T-cell (primary cell): ENCODE measurements around the gene TRIM65. TPM values are rescaled to one million over a fixed set of nuclear protein-coding genes. Genes with fewer than 3 reads are reported as not detected.

Experiments
- ATAC-seq, 4 experiments: fragments of 200-7000 bp in 3 of 4; fragments of 150-1000 bp in 1 of 4; cut with Tn5 transposase; replicated peaks in 1 of 4; 1 replicate in 3 of 4; 2 replicates in 1 of 4; pipeline ENCODE4 v1.10.0; 2021; ENCODE audit warnings: moderate library complexity in 3 of 4, mild to moderate bottlenecking in 2 of 4, moderate number of reproducible peaks in 1 of 4
- CTCF ChIA-PET, 2 donors: fragments of 300-600 bp; sonication (Branson Sonifier 250); formaldehyde crosslinking; loops; one replicate each; lab custom pipeline; 2022; ENCODE audit warnings: antibody characterized with exemption in 2 of 2; lab: Charles Lee
- POLR2A ChIA-PET, 2 donors: fragments of 300-600 bp; sonication (Branson Sonifier 250); formaldehyde crosslinking; loops; one replicate each; lab custom pipeline; 2022; ENCODE audit warnings: antibody characterized with exemption in 2 of 2; lab: Charles Lee
- DNase-seq, 35 experiments: peaks; one replicate each; pipeline versions ENCODE4 v3.0.0 to v3.0.0-alpha.2; 2013 to 2023
- H3K27ac ChIP-seq: one replicate; pipeline ENCODE4 v1.5.1; 2013; ENCODE audit warnings: low read length
- H3K27me3 ChIP-seq, 2 experiments: replicated peaks in 1 of 2; 1 replicate in 1 of 2; 2 replicates in 1 of 2; pipeline versions ENCODE4 v1.6.1 to v1.7.0; 2013; ENCODE audit warnings: low read length in 1 of 2, mixed read lengths in 1 of 2; ENCODE audit not compliant: control insufficient read depth in 2 of 2, insufficient read depth in 2 of 2; ENCODE audit errors: extremely low read depth in 1 of 2
- H3K36me3 ChIP-seq, 2 donors: 1 replicate in 1 of 2; 2 replicates in 1 of 2; pipeline versions ENCODE4 v1.6.1 to v1.7.0; 2013; ENCODE audit warnings: low read length in 1 of 2; ENCODE audit not compliant: control insufficient read depth in 2 of 2, insufficient read depth in 1 of 2; ENCODE audit errors: extremely low read depth in 1 of 2
- H3K4me1 ChIP-seq, 2 experiments: 1 replicate in 1 of 2; 2 replicates in 1 of 2; pipeline versions ENCODE4 v1.6.1 to v1.7.0; 2013; ENCODE audit warnings: low read length in 2 of 2, mixed read lengths in 1 of 2; ENCODE audit not compliant: insufficient read depth in 2 of 2, control insufficient read depth in 1 of 2; ENCODE audit errors: extremely low read depth in 1 of 2
- H3K4me3 ChIP-seq, 2 donors: 1 replicate in 1 of 2; 2 replicates in 1 of 2; pipeline versions ENCODE4 v1.5.1 to v1.7.0; 2013; ENCODE audit warnings: mild to moderate bottlenecking in 2 of 2, low read length in 1 of 2, moderate library complexity in 1 of 2; ENCODE audit not compliant: control insufficient read depth in 1 of 2; ENCODE audit errors: extremely low read depth in 1 of 2
- H3K9me3 ChIP-seq: 2 replicates; pipeline ENCODE4 v1.7.0; 2013
- H3K27ac Mint-ChIP-seq, 2 donors: one replicate each; pipeline ENCODE4 v1.8.0; 2020 to 2021; ENCODE audit warnings: mild to moderate bottlenecking in 2 of 2, mixed read lengths in 2 of 2
- H3K27me3 Mint-ChIP-seq, 2 donors: one replicate each; pipeline ENCODE4 v1.8.0; 2021 to 2022; ENCODE audit warnings: mixed read lengths in 2 of 2
- H3K36me3 Mint-ChIP-seq: one replicate; pipeline ENCODE4 v1.8.0; 2021; ENCODE audit warnings: mixed read lengths
- H3K4me1 Mint-ChIP-seq, 3 donors: one replicate each; pipeline ENCODE4 v1.8.0; 2020 to 2022; ENCODE audit warnings: mixed read lengths in 3 of 3, mild to moderate bottlenecking in 1 of 3
- H3K4me3 Mint-ChIP-seq, 3 donors: one replicate each; pipeline ENCODE4 v1.8.0; 2020 to 2022; ENCODE audit warnings: mild to moderate bottlenecking in 3 of 3, mixed read lengths in 3 of 3, moderate library complexity in 3 of 3
- H3K9me3 Mint-ChIP-seq, 3 donors: one replicate each; pipeline ENCODE4 v1.8.0; 2020 to 2022; ENCODE audit warnings: mixed read lengths in 3 of 3
- WGBS: methylation state at CpG from one replicate; pipeline ENCODE4 v1.1.5; 2013; ENCODE audit warnings: missing lambda C conversion rate; ENCODE audit not compliant: insufficient coverage; 5-methylcytosine and 5-hydroxymethylcytosine counted together
- total RNA-seq, 35 experiments: library from RNA in 6 of 35; stranded (reverse) in 6 of 35; fragments of 120-200 nt in 1 of 35; gene quantifications; one replicate each; pipeline versions ENCODE4 v1.2.1 to v1.2.4 and lab custom pipeline; 2013 to 2026

TRIM65 gene
- total RNA-seq, 5 donors from 2014 or later (not counting 1 experiment from before 2014, with no cell fraction given) = 22.1 to 52.2 (median 45.9) TPM

- Histone ChIP-seq H3K4me1 (peaks cover 10 to 44% of the 10 kb centered on the region in 2 experiments), H3K27ac (no peak overlapping the region), H3K27me3 (no peaks in the 10 kb centered on the region), H3K36me3 (peaks cover 15 to 64% of the 10 kb centered on the region in 2 donors), H3K4me3 (no peak overlapping the region), H3K9me3 (no peaks in the 10 kb centered on the region)
- no peak for DNase-seq
- Mint-ChIP-seq H3K27me3 (no peaks in the 10 kb centered on the region), H3K4me3 (no peak overlapping the region), H3K4me1 (peaks cover 32 to 44% (median 38%) of the 10 kb centered on the region in 3 donors), H3K9me3 (no peaks in the 10 kb centered on the region), H3K36me3 (peaks cover 25% of the 10 kb centered on the region), H3K27ac (no peak overlapping the region)
- 97% methylated on average over 6 of the region's 11 CpGs for WGBS
- ATAC-seq = no peak
- ChIA-PET CTCF (interaction anchor here (0.7 to 1.6 kb wide), 3 partner anchors 9 to 27 kb away, joined by 3 read pairs; no protein-coding TSS in a partner anchor), POLR2A (no interaction called here)
Observed at GRCh38 chr17:75849279-75849646, 47.5 kb downstream of the TRIM65 start.

DNA sequence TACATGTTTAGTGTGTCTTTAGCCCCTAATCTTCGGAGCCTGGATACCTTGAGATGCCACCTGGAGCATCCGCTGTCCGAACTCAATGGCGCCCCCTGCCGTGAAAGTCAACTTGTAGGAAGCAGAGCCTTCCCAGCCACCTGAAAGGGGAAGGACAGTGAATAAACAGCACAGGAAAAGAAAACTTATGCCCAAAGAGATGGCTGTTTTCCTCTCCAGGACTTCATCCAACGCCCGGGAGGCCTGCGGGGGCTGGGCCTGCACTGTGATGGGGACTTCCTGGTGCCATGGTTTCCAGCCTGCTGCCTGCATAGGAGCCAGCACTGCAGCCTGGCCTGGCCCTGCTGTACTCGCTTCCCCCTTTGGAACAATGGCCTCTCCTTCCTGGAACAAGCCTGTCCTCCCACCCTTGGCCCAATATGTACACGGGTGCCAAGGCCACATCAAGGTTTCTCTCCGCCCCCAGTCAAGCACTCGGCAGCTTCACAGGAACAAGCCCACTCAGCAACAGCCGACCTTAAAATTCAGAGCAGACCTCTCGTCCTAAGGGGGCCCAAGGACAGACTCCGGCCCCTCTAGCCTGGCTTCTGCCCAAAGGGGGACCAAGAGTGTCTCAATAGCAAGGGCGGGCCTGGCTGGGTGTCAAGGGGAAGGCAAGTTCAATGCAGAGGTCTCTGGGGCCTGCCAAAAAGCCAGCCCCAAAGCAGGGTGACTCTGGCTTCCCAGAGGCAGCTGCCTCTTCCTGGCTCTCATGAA lies 48.0 kb downstream of the TRIM65 start:
- no peaks in the 10 kb centered on the region for H3K9me3 ChIP-seq
- H3K27me3 Mint-ChIP-seq = no peaks in the 10 kb centered on the region
- H3K27ac Mint-ChIP-seq = peak overlapping the region; percentile 63 to 82
- CTCF ChIA-PET = interaction anchor here (0.7 to 1.6 kb wide), 5 partner anchors 9 to 95 kb away, joined by 3 to 4 read pairs (median 3); no protein-coding TSS in a partner anchor
- H3K4me1 ChIP-seq = peaks cover 9 to 44% of the 10 kb centered on the region in 2 experiments
- POLR2A ChIA-PET = no interaction called here
- H3K27ac ChIP-seq = peak overlapping the region; percentile 32
- H3K4me3 ChIP-seq = no peak overlapping the region
- H3K4me1 Mint-ChIP-seq = peaks cover 30 to 45% (median 37%) of the 10 kb centered on the region in 3 donors
- H3K27me3 ChIP-seq = no peaks in the 10 kb centered on the region
- 48% methylated on average over 12 of the region's 16 CpGs for WGBS
- DNase-seq (peak; percentile 44 to 87 (median 75)), ATAC-seq (peak in 1 of 4 experiments; percentile 41)
- H3K36me3 Mint-ChIP-seq = peaks cover 25% of the 10 kb centered on the region
- H3K9me3 Mint-ChIP-seq = no peaks in the 10 kb centered on the region
- no peak overlapping the region for H3K4me3 Mint-ChIP-seq
- H3K36me3 ChIP-seq = peaks cover 15 to 64% of the 10 kb centered on the region in 2 donors

- H3K4me3 Mint-ChIP-seq = no peak overlapping the region
- ATAC-seq = no peak
- peak overlapping the region; percentile 63 to 82 for H3K27ac Mint-ChIP-seq
Observed at GRCh38 chr17:75847614-75848522, 48.9 kb downstream of the TRIM65 start.

DNA sequence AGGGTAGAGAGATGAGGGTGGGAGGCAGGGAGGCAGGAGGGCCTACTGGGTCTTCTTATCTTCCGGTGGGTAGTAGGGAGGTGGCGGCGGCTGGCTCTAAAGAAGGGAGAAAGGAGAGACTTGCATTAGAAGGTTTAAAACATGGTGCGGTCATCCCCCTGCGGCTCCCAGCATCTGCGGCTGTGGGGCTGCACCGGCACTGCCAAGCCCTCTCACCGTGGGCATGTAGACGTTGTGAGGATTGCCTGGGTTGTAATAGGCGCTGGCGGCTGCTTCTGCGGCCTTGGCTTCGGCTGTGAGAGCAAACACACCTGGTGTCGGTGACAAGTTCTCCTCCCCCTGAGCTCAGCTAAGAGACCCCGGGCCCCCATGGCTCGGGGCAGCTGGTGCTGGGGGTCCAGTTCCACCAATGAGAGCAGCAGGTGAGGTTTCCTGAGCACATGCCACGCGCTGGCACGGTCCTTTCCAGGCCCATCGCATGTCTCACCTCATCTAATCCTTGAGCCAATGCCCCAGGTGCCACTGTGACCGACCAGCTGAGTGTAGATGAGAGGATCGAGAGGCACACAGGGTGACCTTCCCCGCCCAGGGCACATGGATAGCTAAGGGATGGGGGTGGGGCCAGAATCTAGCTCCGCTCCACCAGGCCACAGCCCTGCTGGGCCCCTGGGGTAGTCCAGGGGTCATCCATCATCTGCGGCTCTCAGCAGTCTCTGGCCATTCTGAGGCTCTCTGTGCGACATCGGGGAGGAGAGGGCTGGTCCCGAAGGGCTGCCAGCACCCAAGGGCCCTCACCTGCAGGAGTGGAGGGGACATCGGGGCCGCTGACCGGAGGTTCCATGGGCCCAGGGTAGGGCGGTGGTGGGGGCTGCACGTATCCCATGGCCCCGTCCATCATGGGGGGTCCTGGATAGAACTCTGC lies 49.8 kb downstream of the TRIM65 start:
- Histone ChIP-seq H3K9me3 (no peaks in the 10 kb centered on the region), H3K4me3 (no peak overlapping the region), H3K27ac (no peak overlapping the region), H3K36me3 (peaks cover 15 to 66% of the 10 kb centered on the region in 2 donors), H3K4me1 (peaks cover 18 to 49% of the 10 kb centered on the region in 2 experiments), H3K27me3 (no peaks in the 10 kb centered on the region)
- H3K4me3 Mint-ChIP-seq = peak overlapping the region in 1 of 3 donors; percentile 3
- 96% methylated on average over 27 of the region's 34 CpGs for WGBS
- POLR2A ChIA-PET = interaction anchor here in 1 of 2 donors (0.5 kb wide), 1 partner anchor 557 kb away, joined by 4 read pairs; no protein-coding TSS in a partner anchor
- CTCF ChIA-PET = interaction anchor here in 1 of 2 donors (0.9 to 2.2 kb wide), 3 partner anchors 8 to 67 kb away, joined by 3 to 9 read pairs (median 7); partner anchors contain the start of gene WBP2
- peaks cover 27% of the 10 kb centered on the region for H3K36me3 Mint-ChIP-seq
- ATAC-seq = no peak
- peak overlapping the region in 1 of 2 donors; percentile 27 for H3K27ac Mint-ChIP-seq
- H3K9me3 Mint-ChIP-seq = no peaks in the 10 kb centered on the region
- peaks cover 25 to 44% (median 34%) of the 10 kb centered on the region in 3 donors for H3K4me1 Mint-ChIP-seq
- no peaks in the 10 kb centered on the region for H3K27me3 Mint-ChIP-seq
- no peak for DNase-seq

More at GRCh38 chr17:75847614-75848522, 48.9 kb downstream of the TRIM65 start:
- Histone ChIP-seq H3K27me3 (no peaks in the 10 kb centered on the region), H3K9me3 (no peaks in the 10 kb centered on the region), H3K36me3 (peaks cover 15 to 64% of the 10 kb centered on the region in 2 donors), H3K4me3 (no peak overlapping the region), H3K27ac (peak overlapping the region; percentile 32), H3K4me1 (peaks cover 9 to 41% of the 10 kb centered on the region in 2 experiments)
- H3K9me3 Mint-ChIP-seq = no peaks in the 10 kb centered on the region
- no peaks in the 10 kb centered on the region for H3K27me3 Mint-ChIP-seq
- 93% methylated on average over 18 of the region's 25 CpGs for WGBS
- H3K36me3 Mint-ChIP-seq = peaks cover 25% of the 10 kb centered on the region
- H3K4me1 Mint-ChIP-seq = peaks cover 24 to 44% (median 33%) of the 10 kb centered on the region in 3 donors
- ChIA-PET POLR2A (interaction anchor here in 1 of 2 donors (0.5 kb wide), 1 partner anchor 558 kb away, joined by 4 read pairs; no protein-coding TSS in a partner anchor), CTCF (interaction anchor here (0.5 to 1.6 kb wide), 6 partner anchors 7 to 95 kb away, joined by 3 to 7 read pairs (median 4); partner anchors contain the start of gene WBP2 (in 1 of the 2))
- DNase-seq = no peak

DNA sequence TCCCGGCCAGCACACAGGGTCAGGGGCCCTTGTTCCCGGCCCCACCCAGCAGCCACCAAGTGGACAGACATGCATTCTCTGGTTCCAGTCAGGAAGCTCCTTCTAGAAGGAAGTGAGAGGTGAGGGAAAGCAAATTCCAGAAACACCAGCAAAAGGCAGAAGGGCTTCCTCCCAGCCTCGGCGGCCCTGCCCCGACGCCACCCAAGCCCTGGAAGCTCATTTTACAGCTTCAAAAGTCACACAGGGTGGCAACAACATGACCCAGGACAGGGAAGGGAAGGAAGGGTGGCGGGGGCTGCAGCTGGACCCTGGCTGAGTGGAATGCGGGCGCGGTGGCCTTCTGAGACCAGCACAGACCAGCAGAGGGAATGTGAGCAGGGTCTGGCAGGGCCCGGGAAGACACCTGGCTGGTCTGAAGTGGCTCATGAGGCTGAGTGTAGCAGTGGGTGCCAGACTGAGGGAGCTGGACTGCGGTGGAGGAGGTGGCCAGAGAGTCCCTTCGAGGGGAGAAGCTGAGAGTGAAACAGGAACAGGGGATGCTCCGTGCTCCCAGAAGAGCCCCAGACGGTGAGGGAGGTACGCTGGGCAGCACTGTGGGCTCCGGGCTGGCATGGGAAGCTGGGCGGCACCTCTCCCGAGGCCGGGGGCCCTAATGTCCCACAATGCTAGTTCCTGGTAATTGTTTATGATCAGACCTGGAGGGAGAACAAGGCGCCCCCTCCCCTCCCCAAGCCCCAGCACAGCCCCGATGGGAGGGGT lies 50.6 kb downstream of the TRIM65 start:
- Mint-ChIP-seq H3K36me3 (peaks cover 24% of the 10 kb centered on the region), H3K27me3 (no peaks in the 10 kb centered on the region), H3K27ac (peak overlapping the region; percentile 55 to 77), H3K4me1 (peaks cover 26 to 45% (median 32%) of the 10 kb centered on the region in 3 donors), H3K9me3 (no peaks in the 10 kb centered on the region), H3K4me3 (peak overlapping the region; percentile 47 to 90 (median 47))
- ATAC-seq (no peak), DNase-seq (no peak)
- no peaks in the 10 kb centered on the region for H3K9me3 ChIP-seq
- 94% methylated on average over 10 of the region's 22 CpGs for WGBS
- H3K4me3 ChIP-seq = no peak overlapping the region
- H3K27ac ChIP-seq = no peak overlapping the region
- H3K27me3 ChIP-seq = no peaks in the 10 kb centered on the region
- peaks cover 19 to 50% of the 10 kb centered on the region in 2 experiments for H3K4me1 ChIP-seq
- CTCF ChIA-PET = interaction anchor here (0.6 to 2.2 kb wide), 4 partner anchors 9 to 157 kb away, joined by 3 to 9 read pairs (median 4); partner anchors contain the start of gene WBP2 (in 1 of the 2)
- H3K36me3 ChIP-seq = peaks cover 15 to 62% of the 10 kb centered on the region in 2 donors
- POLR2A ChIA-PET = interaction anchor here in 1 of 2 donors (0.5 kb wide), 1 partner anchor 298 kb away, joined by 3 read pairs; no protein-coding TSS in a partner anchor
